Measurements from ENCODE around the gene PPP1R14C. TPM values are rescaled to one million over a fixed set of nuclear protein-coding genes. Genes with fewer than 3 reads are reported as not detected.

Gene PPP1R14C
- total RNA-seq, 2 experiments from 2014 or later = not detected

DNA sequence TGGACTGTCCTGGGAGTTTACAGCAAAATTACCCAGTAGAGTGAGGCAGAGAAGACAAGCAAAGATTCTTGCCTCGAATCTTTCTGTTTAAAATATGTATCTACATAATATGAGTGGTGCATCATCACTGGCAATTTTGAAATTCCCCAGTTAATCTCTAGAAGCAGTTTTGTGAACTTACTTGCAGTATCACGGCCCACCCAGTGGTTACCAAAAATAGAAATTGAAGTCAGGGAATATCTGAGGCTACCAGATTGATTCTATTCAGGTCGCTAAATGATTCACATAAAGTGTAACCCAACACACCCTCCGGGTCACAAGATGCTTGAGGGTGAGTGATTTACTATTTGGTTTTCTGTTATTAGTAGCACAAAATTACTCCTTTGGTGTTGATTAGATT lies 111.9 kb downstream of the PPP1R14C start:
- H3K36me3 Mint-ChIP-seq (ENCODE audit: low read depth) = no peaks in the 10 kb centered on the region
- intact Hi-C loops (cut with micrococcal nuclease) = no loop called here
- H3K27me3 Mint-ChIP-seq (ENCODE audit: low read depth) = peaks cover 27% of the 10 kb centered on the region
- no peak overlapping the region for H3K27ac Mint-ChIP-seq
- no peak for DNase-seq
- H3K9me3 Mint-ChIP-seq = no peaks in the 10 kb centered on the region
- peaks cover 9% of the 10 kb centered on the region for H3K4me1 Mint-ChIP-seq (ENCODE audit: low read depth)
- CTCF ChIA-PET = no interaction called here
- no peak overlapping the region for H3K4me3 Mint-ChIP-seq

DNA sequence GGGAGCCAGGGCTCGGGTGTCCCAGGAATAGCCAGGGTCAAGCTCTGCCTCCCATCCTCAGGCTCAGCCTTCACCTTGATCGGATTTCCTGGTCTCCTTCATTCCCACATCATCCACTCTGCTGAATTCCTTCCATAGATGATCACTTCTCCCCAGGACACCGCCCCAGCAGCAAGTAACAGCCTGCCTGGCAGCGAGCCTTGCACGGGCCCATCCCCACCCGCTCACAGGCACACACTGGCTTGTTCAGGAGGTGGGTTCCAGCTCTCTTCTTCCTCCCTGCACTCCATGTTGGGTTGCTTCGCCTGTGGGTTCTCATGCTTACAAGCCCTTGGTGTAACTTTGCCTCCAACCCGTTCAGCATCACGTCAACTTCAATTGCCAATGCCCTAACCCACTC lies 113.0 kb downstream of the PPP1R14C start:
- Mint-ChIP-seq H3K9me3 (no peaks in the 10 kb centered on the region), H3K4me3 (no peak overlapping the region), H3K27ac (no peak overlapping the region), H3K4me1 (ENCODE audit: low read depth) (peaks cover 9% of the 10 kb centered on the region), H3K27me3 (ENCODE audit: low read depth) (peaks cover 21% of the 10 kb centered on the region), H3K36me3 (ENCODE audit: low read depth) (no peaks in the 10 kb centered on the region)
- intact Hi-C loops (cut with micrococcal nuclease) = loop anchor here (1.0 kb wide), 1 partner anchor 15 kb away; no protein-coding TSS in a partner anchor
- CTCF ChIA-PET = no interaction called here
- DNase-seq = no peak

DNA sequence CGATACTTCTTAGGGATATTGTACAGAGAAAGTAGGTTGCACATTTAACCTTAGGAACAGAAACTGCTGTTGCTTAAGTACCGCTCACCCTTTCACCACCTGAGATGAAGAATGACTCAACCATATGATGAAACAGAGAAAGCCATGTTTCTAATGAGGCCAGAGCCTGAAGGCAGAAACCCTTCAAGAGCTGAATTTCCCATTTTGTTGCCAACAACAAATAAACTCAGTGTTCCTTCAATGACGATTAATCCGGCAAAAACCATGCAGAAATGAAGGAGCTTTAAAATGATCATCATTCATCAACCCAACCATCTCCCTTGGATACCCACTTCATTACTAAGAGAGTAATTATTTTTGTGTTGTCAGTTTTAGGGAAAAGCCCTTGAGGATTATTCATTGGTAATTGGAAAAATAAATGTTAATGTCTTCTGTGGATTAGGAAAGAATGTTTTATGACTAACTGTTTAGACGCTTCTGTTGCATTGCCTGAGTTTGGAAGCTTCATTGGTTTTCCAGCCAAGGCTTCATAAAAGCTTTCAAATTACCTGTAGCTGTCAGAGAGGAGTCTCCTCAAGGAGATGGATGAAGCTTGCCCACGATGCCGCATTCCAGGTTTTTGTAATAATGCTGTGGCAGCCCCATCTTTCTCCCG lies 113.9 kb downstream of the PPP1R14C start:
- no peak overlapping the region for H3K4me3 Mint-ChIP-seq
- H3K9me3 Mint-ChIP-seq = no peaks in the 10 kb centered on the region
- peaks cover 9% of the 10 kb centered on the region for H3K4me1 Mint-ChIP-seq (ENCODE audit: low read depth)
- no peak overlapping the region for H3K27ac Mint-ChIP-seq
- intact Hi-C loops (cut with micrococcal nuclease) = loop anchor here (1.0 kb wide), 1 partner anchor 15 kb away; no protein-coding TSS in a partner anchor
- no peaks in the 10 kb centered on the region for H3K36me3 Mint-ChIP-seq (ENCODE audit: low read depth)
- H3K27me3 Mint-ChIP-seq (ENCODE audit: low read depth) = peaks cover 20% of the 10 kb centered on the region
- CTCF ChIA-PET = interaction anchor here (0.6 to 1.3 kb wide), 2 partner anchors 16 to 185 kb away, joined by 3 read pairs; no protein-coding TSS in a partner anchor
- no peak for DNase-seq

DNA sequence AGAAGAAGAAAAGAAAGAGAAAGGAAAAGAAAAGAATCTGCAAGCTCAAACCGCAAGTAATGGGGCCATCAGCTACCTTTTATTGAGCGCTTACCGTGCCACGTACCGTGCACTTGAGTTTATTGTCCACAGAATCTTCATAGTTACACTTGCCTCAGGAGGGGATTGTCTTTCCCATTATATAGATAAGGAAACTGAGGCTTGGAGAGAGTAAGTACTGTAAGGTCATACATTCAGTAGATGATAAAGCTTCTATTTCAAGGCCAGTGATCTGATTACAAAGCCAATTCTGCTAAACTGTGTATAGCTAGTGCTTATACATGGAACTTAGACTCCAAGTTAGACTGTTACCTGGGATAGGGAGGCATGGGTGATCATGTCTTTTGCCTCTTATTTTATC lies 115.5 kb downstream of the PPP1R14C start:
- DNase-seq = no peak
- no peaks in the 10 kb centered on the region for H3K36me3 Mint-ChIP-seq (ENCODE audit: low read depth)
- H3K4me1 Mint-ChIP-seq (ENCODE audit: low read depth) = peaks cover 6% of the 10 kb centered on the region
- peaks cover 13% of the 10 kb centered on the region for H3K27me3 Mint-ChIP-seq (ENCODE audit: low read depth)
- H3K27ac Mint-ChIP-seq = no peak overlapping the region
- no peak overlapping the region for H3K4me3 Mint-ChIP-seq
- no peaks in the 10 kb centered on the region for H3K9me3 Mint-ChIP-seq
- intact Hi-C loops (cut with micrococcal nuclease) = no loop called here
- CTCF ChIA-PET = interaction anchor here (0.6 kb wide), 1 partner anchor 177 kb away, joined by 3 read pairs; no protein-coding TSS in a partner anchor

DNA sequence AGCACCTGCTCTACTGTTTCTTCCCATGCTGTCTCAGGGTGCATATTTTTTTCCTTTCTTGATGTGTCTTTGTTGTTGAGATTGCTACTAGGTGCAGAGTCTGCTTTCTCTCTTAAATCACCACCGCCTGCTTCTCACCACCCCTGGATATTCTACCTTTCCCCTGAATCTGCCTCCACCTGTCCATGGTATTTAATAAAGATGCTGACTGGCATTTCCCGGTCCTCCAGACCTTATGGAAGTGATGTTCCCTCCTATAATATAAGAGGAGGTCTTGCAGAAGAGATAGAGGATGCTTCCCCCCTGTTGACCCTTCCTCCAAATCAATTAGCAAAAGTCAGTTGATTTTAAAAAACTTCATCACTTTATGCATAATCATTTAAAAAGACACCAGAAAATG lies 118.1 kb downstream of the PPP1R14C start:
- Mint-ChIP-seq H3K9me3 (no peaks in the 10 kb centered on the region), H3K36me3 (ENCODE audit: low read depth) (no peaks in the 10 kb centered on the region), H3K4me1 (ENCODE audit: low read depth) (peaks cover 6% of the 10 kb centered on the region), H3K27me3 (ENCODE audit: low read depth) (peaks cover 4% of the 10 kb centered on the region), H3K4me3 (no peak overlapping the region), H3K27ac (no peak overlapping the region)
- intact Hi-C loops (cut with micrococcal nuclease) = no loop called here
- no peak for DNase-seq
- CTCF ChIA-PET = interaction anchor here (0.7 kb wide), 1 partner anchor 132 kb away, joined by 3 read pairs; no protein-coding TSS in a partner anchor

DNA sequence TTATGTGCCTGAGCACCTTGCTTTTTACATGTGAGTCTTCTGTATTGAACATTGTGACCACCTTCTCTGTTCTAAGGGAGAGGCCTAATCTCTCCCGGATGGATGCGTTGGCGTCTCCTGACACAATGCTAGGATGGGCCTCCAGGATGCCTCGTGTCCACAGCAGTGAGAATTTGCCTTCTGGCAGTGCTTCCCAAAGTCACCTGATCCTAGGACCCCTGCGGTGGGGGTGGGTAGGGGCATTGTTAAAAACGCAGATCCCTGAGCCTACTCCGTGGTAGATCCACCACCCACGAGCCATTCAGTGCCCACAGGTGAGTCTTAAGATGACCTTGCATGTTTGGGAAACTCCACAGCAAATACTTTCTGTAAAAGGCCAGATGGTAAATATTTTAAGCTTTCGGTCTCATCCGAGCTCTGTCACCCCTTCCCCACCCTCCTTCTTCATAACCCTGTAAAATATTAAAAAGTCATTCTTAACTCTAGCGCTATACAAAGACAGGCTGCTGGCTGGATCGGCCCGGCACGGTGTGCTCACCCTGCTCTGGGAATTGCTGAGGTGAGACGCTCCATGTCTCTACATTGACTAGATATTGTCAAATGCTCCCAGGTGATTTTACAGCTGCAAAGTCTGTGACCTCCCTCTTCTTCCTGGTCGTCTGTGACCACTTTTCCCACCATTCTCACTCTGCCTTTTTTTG lies 119.3 kb downstream of the PPP1R14C start:
- no peak overlapping the region for H3K27ac Mint-ChIP-seq
- no peaks in the 10 kb centered on the region for H3K9me3 Mint-ChIP-seq
- H3K36me3 Mint-ChIP-seq (ENCODE audit: low read depth) = no peaks in the 10 kb centered on the region
- intact Hi-C loops (cut with micrococcal nuclease) = no loop called here
- no peak for DNase-seq
- CTCF ChIA-PET = interaction anchor here (0.6 kb wide), 1 partner anchor 603 kb away, joined by 4 read pairs; the partner anchor contains the start of gene MTHFD1L
- H3K4me3 Mint-ChIP-seq = no peak overlapping the region
- no peaks in the 10 kb centered on the region for H3K27me3 Mint-ChIP-seq (ENCODE audit: low read depth)
- no peaks in the 10 kb centered on the region for H3K4me1 Mint-ChIP-seq (ENCODE audit: low read depth)

DNA sequence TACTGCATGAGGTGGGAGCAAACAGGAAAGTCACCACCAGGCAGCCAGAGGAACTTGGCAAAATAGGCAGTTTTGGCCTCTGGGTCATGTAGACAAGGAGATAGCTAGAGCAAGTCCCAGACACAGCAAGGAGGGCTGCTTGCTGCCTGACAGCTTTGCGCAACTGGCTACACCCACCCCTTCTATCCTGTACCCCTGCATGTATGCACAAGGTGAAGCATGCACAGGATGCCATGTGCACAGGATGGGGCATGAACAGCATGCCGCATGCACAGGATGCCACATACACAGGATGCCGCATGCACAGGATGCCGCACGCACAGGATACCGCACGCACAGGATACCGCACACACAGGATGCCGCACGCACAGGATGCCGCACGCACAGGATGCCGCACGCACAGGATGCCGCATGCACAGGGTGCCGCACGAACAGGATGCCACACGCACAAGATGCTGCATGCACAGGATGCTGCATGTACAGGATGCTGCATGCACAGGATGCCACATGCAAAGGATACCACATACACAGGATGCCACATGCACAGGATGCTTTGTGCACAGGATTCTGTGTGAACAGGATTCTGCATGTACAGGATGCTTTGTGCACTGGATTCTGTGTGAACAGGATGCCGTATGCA lies 121.0 kb downstream of the PPP1R14C start:
- Mint-ChIP-seq H3K9me3 (no peaks in the 10 kb centered on the region), H3K4me1 (ENCODE audit: low read depth) (no peaks in the 10 kb centered on the region), H3K36me3 (ENCODE audit: low read depth) (no peaks in the 10 kb centered on the region), H3K27me3 (ENCODE audit: low read depth) (no peaks in the 10 kb centered on the region), H3K27ac (no peak overlapping the region), H3K4me3 (no peak overlapping the region)
- CTCF ChIA-PET = no interaction called here
- intact Hi-C loops (cut with micrococcal nuclease) = loop anchor here (1.0 kb wide), 1 partner anchor 95 kb away; no protein-coding TSS in a partner anchor
- DNase-seq = peak; percentile 65

DNA sequence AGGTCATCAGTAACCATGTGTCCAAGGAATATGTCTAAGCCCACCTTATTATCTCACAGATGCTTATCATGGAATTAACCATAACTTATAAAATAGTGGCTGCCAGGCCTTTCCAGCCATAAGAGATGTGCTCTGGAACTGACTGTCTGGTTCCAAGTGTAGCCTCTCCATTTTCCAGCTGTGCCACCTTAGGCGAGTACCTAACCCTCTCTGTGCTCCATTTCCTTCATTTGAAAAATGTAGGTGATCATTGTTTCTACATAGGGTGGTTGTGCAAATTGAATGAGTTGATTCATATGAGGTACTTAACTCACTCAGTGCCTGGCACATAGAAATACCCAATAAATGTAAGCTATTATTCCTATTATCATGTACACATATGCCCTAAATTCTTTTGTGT lies 123.5 kb downstream of the PPP1R14C start:
- Mint-ChIP-seq H3K9me3 (no peaks in the 10 kb centered on the region), H3K27me3 (ENCODE audit: low read depth) (no peaks in the 10 kb centered on the region), H3K4me1 (ENCODE audit: low read depth) (no peaks in the 10 kb centered on the region), H3K27ac (no peak overlapping the region), H3K36me3 (ENCODE audit: low read depth) (no peaks in the 10 kb centered on the region), H3K4me3 (no peak overlapping the region)
- CTCF ChIA-PET = no interaction called here
- DNase-seq = no peak
- intact Hi-C loops (cut with micrococcal nuclease) = no loop called here

DNA sequence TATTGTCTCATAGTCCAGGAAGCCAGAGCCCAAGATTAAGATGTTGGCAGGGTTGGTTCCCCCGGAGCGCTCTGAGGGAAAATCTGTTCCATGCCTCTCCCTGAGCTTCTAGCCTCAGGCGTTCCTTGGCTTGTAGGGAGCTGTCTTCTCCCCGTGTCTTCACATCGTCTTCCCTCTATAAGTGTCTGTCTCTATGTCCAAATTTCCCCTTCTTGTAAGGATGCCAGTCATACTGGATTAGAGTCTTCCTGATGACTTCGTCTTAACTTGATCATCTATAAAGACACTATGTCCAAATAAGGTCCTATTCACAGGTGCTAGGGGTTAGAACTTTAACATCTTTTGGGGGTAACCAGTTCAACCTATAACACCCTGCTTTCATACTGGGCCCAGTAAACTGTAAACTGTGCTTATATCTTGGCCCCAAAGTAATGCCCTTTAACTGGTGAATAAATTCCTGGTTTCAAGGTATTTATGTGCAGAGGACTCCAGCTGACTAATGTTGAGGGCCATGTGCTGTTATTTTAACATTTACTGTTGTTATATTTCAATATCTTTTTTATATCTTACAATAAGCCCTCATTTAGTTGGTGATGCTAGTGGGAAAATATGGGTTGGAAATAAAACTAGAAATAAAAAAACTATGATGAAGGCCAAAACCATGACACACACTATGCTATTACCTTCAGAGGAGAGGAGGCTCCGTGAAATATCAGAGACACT lies 124.3 kb downstream of the PPP1R14C start:
- H3K36me3 Mint-ChIP-seq (ENCODE audit: low read depth) = no peaks in the 10 kb centered on the region
- no peaks in the 10 kb centered on the region for H3K27me3 Mint-ChIP-seq (ENCODE audit: low read depth)
- no peaks in the 10 kb centered on the region for H3K9me3 Mint-ChIP-seq
- H3K4me3 Mint-ChIP-seq = no peak overlapping the region
- DNase-seq = no peak
- H3K27ac Mint-ChIP-seq = no peak overlapping the region
- intact Hi-C loops (cut with micrococcal nuclease) = no loop called here
- CTCF ChIA-PET = no interaction called here
- no peaks in the 10 kb centered on the region for H3K4me1 Mint-ChIP-seq (ENCODE audit: low read depth)

DNA sequence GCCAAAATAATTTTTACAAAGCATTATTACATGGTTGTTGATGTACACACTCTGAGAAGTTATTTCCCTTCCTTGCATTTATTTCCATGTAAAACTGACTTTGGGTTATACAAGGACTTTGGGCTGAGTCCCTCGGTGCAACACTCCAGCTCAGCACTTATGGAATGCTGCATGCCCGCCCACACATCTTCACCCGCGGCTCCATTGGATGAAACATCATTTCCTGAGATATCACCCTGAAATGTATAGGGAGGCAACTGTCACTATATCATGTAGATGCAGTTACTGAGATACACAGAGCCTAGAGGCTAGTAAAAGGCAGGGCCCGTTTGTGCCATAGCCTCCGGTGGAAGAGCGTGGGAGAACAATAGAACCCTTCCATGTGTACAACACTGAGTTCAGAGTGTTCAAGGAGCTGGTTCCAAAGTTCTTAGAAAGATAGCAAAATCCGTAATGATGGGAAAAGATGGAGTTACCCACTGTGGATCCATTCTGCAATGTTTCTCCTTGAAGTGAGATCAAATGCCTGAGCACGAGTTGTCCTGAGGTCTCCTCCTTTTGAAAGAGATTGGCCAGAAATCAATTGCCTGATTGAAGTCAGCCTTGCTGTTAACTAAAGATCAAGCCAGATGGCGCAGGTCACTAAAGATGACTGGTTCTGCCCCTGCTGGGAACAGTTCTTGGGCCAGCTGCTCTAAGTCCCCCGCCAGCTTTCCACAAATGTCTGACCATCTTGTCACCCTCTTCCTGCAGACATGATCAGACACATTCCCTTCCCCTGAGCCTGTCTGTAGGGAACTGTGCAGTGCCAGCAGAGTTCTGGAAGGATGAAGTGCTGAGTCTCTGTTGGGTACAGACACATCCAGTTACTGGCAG lies 125.1 kb downstream of the PPP1R14C start:
- Mint-ChIP-seq H3K4me3 (no peak overlapping the region), H3K4me1 (ENCODE audit: low read depth) (no peaks in the 10 kb centered on the region), H3K27ac (no peak overlapping the region), H3K36me3 (ENCODE audit: low read depth) (no peaks in the 10 kb centered on the region), H3K9me3 (no peaks in the 10 kb centered on the region), H3K27me3 (ENCODE audit: low read depth) (no peaks in the 10 kb centered on the region)
- CTCF ChIA-PET = no interaction called here
- intact Hi-C loops (cut with micrococcal nuclease) = no loop called here
- DNase-seq = no peak

DNA sequence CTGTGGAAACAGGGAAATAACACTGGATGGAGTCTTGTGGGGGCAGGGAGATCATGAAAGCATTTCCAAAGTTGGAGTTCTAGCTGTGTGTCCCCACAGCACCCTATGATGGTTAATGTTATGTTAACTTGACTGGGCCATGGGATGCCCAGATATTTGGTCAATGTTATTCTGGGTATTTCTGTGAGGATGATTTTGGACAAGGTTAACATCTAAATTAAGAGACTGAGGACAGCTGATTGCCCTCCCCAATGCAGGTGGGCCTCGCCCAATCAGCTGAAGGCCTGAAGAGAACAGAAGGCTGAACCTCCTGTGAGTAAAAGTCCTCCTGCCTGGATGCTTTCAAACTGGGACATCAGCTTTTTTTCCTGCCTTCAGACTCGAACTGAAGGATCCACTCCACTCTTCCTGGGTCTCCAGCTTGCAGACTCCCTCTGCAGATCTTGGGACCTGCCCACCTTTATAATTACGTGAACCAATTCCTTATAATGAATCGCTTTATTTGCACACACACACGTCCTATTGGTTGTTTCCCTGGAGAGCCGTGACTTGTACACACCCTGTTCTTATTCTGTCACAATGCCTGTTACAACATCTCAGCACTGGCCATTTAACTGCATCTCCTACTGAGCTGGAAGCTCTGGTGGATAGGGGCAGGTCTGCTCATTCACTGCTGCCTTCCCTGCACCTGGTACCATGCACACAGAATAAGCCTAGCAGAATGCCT lies 126.4 kb downstream of the PPP1R14C start:
- CTCF ChIA-PET = no interaction called here
- Mint-ChIP-seq H3K36me3 (ENCODE audit: low read depth) (no peaks in the 10 kb centered on the region), H3K27ac (no peak overlapping the region)

More for the DNA sequence above, 126.4 kb downstream of the PPP1R14C start:
- no peaks in the 10 kb centered on the region for H3K27me3 Mint-ChIP-seq (ENCODE audit: low read depth)
- no peaks in the 10 kb centered on the region for H3K4me1 Mint-ChIP-seq (ENCODE audit: low read depth)
- H3K4me3 Mint-ChIP-seq = no peak overlapping the region
- intact Hi-C loops (cut with micrococcal nuclease) = no loop called here
- H3K9me3 Mint-ChIP-seq = no peaks in the 10 kb centered on the region
- DNase-seq = no peak
